GM18498 (cell line): ENCODE measurements around the gene PEX11B.
A peak's percentile ranks its signal among the peaks of the same experiment; 100 is the strongest.

Experiments used
- ATAC-seq: cut with Tn5 transposase; IDR thresholded peaks from one replicate; pipeline ENCODE4 v1.9.1; 2021; ENCODE audit warnings: mild to moderate bottlenecking, moderate library complexity; ENCODE audit not compliant: unreplicated experiment

Gene PEX11B

GRCh38 chr1:145912128-145912641 is 6.3 kb downstream of the PEX11B start:
- ATAC-seq = no peak

- ATAC-seq = no peak
These were observed 9.9 kb downstream of the PEX11B start for GRCh38 chr1:145908653-145909052.

GRCh38 chr1:145906954-145907753 is 11.4 kb downstream of the PEX11B start:
- no peak for ATAC-seq

DNA sequence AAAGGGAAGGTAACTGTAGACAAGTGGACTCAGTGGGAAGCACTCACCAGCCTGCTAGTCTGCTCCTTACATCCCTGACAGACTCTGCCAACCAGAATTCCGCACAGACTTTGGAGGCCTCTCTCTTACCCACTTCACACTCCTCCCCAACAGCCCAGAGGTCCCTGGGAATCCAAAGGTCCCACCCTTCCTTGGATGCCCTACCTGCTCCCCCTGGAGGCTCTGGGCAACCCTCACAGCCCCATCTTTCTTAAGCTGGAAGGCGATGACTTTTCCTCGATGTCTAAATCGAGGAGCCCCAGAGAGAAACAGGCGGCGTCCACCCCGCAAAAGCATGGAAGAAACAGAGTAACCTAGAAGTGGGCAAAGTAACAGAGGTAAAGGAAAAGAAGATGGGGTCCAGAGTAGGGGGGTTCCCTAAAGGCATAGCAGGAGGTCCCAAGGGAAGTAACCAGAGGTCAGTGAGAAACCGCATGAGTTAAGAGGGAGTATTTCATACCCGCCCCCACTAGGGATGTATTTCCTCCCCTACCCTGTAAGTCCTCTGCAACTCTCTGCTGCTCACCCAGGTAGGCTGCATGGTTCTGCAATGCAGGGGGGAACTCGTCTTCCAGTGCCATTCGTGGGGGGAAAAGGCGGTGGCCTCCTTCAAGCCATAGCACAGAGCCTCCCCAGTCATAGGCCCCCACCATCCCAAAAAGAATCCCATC is 17.1 kb downstream of the PEX11B start:
- no peak for ATAC-seq

DNA sequence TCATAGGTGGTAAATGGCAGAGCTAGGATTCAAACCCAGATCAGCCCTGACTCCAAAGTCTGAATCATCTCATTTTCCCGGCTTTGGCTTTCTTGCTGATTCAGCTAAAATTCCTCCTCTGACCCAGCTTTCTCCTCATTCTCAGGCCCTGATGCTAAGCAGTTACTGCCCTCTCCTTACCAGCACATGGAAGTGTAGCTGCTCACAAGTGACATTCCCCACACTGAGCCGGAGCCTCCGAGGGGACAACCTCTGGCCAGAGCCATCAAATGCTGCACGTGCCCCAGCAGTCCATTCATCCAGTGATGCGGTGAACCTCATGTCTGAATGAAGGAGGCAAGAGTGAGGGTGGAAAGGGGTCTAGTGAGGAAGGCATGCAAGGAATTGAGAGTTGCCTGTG is 19.8 kb downstream of the PEX11B start:
- no peak for ATAC-seq

DNA sequence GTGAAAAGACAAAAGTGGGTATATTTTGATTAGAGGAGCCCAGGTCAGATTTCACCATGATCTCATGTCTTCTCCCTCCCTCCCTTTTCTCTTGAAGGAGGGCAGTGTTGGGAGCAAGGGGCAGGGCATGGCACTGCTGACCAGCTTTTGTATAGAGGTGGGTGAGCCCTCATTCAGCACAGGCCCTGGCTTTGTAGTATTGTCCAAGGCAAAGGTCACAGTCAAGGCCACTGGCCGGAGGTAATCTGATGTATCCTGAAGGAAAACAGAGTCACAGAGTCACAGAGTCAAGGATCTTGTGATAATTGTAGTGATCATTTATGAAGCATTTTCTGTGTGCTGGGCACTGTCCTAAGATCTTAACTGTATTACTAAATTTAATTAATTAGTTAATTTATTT is 20.5 kb downstream of the PEX11B start:
- no peak for ATAC-seq

DNA sequence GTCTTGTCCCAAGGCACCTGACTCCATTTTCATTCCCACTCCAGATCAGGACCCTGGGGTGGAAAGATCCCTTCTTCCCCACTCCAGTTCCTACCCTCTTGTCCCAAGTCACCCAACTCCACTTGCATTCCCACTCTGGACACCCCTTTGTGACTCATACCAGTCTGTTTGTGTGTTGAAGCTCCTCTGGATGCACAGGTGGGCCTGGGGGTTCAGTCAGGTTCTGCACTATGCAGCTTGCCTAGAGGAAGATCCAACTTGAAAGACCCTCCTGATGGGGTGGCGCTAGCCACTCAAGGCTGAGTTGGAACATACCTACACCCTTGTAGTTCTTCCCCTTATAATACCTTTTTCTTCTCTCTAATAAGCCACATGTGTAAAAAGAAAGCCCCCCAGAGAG is 23.0 kb downstream of the PEX11B start:
- ATAC-seq = no peak

GRCh38 chr1:145893306-145894055 is 25.0 kb downstream of the PEX11B start:
- no peak for ATAC-seq

- ATAC-seq = no peak
These were observed 25.9 kb downstream of the PEX11B start for GRCh38 chr1:145892486-145893087.

DNA sequence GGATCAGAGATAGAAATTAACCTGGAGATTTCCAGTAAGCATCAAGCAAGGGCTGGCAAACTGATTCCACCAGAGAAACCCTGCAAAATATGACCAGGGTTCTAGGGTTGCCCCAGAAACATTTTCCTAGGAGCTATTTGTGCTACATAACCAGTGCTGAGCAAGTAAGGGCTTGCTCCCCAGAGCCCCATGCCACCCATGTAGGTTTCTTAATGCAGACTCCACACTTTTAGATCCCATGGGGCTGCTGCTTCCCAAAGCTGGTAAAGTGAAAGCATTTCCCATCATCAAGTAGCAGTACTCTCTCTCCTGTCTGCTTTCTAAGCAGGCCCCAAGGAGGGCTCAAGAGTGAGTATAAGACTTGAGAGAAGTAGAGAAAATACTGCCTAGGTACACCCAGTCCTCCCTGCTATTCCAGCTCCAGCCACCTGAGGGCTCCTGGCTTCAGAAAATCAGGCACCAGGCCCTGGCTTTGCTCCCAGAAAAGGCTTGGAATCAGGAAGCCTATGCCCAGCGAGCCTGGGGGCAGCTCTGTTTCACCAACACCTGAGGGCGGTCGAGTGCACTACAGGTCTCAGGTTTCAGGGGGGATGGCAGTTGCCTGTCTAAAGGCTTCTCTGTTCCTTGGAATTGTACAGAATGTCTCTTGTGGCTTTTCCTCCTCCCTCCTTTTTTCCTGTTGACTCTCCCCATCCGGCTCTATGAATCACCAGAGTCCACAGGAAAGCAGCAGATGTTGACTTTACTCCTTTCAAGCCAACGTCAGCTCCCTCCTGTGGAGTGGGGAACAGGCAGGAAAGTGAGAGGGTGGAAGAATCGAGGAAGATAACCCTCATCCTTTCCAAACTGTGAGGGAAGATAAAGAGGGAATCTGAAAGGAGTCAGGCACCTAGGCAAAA is 26.7 kb downstream of the PEX11B start:
- ATAC-seq = peak; percentile 69

GRCh38 chr1:145891143-145891542 is 27.4 kb downstream of the PEX11B start:
- no peak for ATAC-seq

DNA sequence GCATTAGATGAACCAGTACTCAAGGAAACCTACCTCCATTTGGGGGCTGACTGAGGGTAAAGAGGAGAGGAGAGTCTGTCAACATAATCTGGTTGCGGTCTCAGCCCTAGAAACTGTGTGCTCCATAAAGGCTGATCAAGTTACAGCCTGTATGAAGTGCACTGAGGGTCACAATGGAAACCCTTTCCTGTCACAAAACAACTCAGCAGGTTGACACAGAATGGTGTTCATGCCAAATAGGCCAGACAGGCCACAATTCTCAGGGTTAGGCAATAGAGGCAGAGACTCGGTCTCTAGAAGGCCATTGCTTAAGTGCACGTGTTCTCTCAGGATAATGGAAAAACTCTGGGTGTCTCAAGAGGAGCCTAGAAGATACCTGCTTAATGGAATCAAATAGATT is 28.8 kb downstream of the PEX11B start:
- ATAC-seq = no peak

GRCh38 chr1:145887631-145888030 is 30.9 kb downstream of the PEX11B start:
- no peak for ATAC-seq

- ATAC-seq = no peak
These were observed 31.7 kb downstream of the PEX11B start for GRCh38 chr1:145886816-145887215.

DNA sequence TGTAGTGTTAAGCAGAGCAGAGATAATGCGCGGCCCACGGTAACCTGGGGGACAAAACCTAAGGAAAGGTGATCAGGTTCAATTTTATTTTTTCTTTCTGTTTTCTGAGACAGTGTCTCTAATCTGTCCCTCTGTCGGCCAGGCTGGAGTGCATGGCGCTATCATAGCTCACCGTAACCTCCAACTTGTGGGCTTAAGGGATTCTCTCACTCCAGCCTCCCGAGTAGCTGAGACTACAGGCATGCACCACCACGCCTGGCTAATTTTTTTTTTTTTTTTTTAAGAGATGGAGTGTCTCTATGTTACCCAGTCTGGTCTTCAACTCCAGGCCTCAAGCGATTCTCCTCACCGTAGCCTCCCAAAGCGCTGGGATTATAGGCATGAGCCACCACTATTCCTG is 32.1 kb downstream of the PEX11B start:
- no peak for ATAC-seq

GRCh38 chr1:145885738-145886287 is 32.7 kb downstream of the PEX11B start, which contains the start of gene ANKRD35:
Gene ANKRD35, minus strand, starts transcription at chr1:145885866. Its CDS starts 108 bp downstream, at chr1:145885758.
- ATAC-seq = peak; percentile 99

- ATAC-seq = no peak
These were observed 33.8 kb downstream of the PEX11B start for GRCh38 chr1:145884675-145885074.

DNA sequence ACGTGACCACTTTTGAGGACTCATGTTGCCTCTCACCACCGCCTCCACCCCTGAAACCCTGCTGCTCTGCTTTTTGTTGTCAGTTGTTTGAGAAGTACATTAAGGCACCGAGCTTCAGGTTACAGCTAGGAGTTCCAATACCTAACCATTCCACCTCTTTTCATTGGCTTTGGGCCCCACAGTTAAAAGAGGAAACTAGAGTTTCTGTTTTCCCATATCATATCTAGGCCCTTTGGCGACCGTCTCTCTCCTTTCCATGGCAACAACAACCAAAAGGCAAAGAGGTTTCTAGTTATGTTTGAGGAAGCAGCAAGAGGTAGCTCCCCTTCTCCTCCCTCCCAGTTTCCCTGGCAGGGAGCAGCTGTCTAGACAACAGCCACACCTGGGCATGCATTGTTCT is 38.7 kb downstream of the PEX11B start:
- ATAC-seq = no peak

DNA sequence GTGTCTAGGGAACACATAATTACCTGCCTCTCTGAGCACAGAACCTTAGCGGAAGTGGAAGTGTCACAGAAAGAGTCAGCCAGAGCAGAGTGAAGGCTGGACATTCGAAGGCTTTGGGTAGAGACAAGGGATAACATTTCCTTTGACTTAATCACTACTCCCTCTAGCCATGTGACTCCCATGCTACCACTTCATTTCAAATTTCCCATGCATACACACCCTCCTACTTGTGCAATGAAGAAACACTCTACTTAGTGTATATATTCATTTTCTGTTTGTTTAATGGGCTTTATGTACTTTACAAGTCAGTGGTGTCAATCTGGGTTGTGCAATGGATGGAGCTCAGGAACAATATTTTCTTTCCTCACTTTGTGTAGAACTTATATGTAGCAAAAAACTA is 39.8 kb downstream of the PEX11B start:
- ATAC-seq = no peak
